Right lobe of liver (tissue), 4 donors: ENCODE measurements around the gene PTPRK.

Source experiments
- CTCF ChIP-seq, 4 donors: fragments of 200-600 bp in 3 of 4; fragments of 450-650 bp in 1 of 4; IDR thresholded peaks; one replicate each; pipeline versions ENCODE4 v1.5.1 to v1.8.0; 2016 to 2022; ENCODE audit warnings: antibody characterized with exemption in 4 of 4, mild to moderate bottlenecking in 2 of 4
- POLR2A ChIP-seq: fragments of 450-650 bp; IDR thresholded peaks from one replicate; pipeline ENCODE4 v1.6.1; 2017; ENCODE audit warnings: antibody characterized with exemption, mild to moderate bottlenecking
- donor health status: DM: no; HTN: no; CAD: no.
- donor health status: DM: no; HTN: no; CAD: no.
- donor health status: DM: no; HTN: yes; CAD: no.

- TF ChIP-seq CTCF (IDR thresholded peaks at IDR 0.05) (no peak), POLR2A (no peak)
Measured at GRCh38 chr6:128511506-128511905, 8.9 kb downstream of the PTPRK start.
